Endodermal cell (in vitro differentiated cells): ENCODE measurements around the gene COL24A1. TPM values are rescaled to one million over a fixed set of nuclear protein-coding genes. Genes with fewer than 3 reads are reported as not detected.

ENCODE experiments used
- DNase-seq: peaks from one replicate; pipeline ENCODE4 v3.0.0-alpha.2; 2017
- H3K27ac ChIP-seq: 2 replicates; pipeline ENCODE4 v1.5.1; 2013; ENCODE audit warnings: mild to moderate bottlenecking, low read depth, low read length, moderate library complexity
- H3K27me3 ChIP-seq: 2 replicates; pipeline ENCODE4 v1.6.1; 2013; ENCODE audit warnings: mild to moderate bottlenecking, low read length, moderate library complexity; ENCODE audit not compliant: insufficient read depth, control insufficient read depth, poor library complexity, severe bottlenecking
- H3K36me3 ChIP-seq: 2 replicates; pipeline ENCODE4 v1.7.0; 2013; ENCODE audit warnings: mild to moderate bottlenecking, low read length, moderate library complexity; ENCODE audit not compliant: control insufficient read depth, insufficient read depth
- H3K4me1 ChIP-seq: one replicate; pipeline ENCODE4 v1.7.0; 2013; ENCODE audit warnings: low read length; ENCODE audit not compliant: control insufficient read depth, insufficient read depth
- H3K4me3 ChIP-seq: 2 replicates; pipeline ENCODE4 v1.5.1; 2013; ENCODE audit warnings: mild to moderate bottlenecking, low read length, moderate library complexity
- H3K9ac ChIP-seq: 2 replicates; pipeline ENCODE4 v1.6.1; 2013; ENCODE audit warnings: mild to moderate bottlenecking, low read length, moderate library complexity; ENCODE audit not compliant: poor library complexity, severe bottlenecking; ENCODE audit errors: extremely low read depth
- H3K9me3 ChIP-seq: 2 replicates; pipeline ENCODE4 v1.6.1; 2013; ENCODE audit warnings: mild to moderate bottlenecking, low read length, moderate library complexity; ENCODE audit not compliant: control insufficient read depth
- H3K27ac Mint-ChIP-seq: 2 replicates; pipeline ENCODE4 v1.8.0; 2020; ENCODE audit warnings: mixed read lengths
- H3K27me3 Mint-ChIP-seq: 2 replicates; pipeline ENCODE4 v1.8.0; 2021; ENCODE audit warnings: mild to moderate bottlenecking, mixed read lengths; ENCODE audit not compliant: insufficient read depth
- H3K36me3 Mint-ChIP-seq: 2 replicates; pipeline ENCODE4 v1.8.0; 2020; ENCODE audit warnings: low read depth, mixed read lengths
- H3K4me1 Mint-ChIP-seq: 2 replicates; pipeline ENCODE4 v1.8.0; 2020; ENCODE audit warnings: mixed read lengths
- H3K4me3 Mint-ChIP-seq: 2 replicates; pipeline ENCODE4 v1.8.0; 2020; ENCODE audit warnings: mild to moderate bottlenecking, moderate library complexity, mixed read lengths
- H3K9me3 Mint-ChIP-seq: 2 replicates; pipeline ENCODE4 v1.8.0; 2020; ENCODE audit warnings: mild to moderate bottlenecking, mixed read lengths
- WGBS, 2 experiments: methylation state at CpG; one replicate each; pipeline versions ENCODE4 v1.1.5 to v1.1.7; 2013; ENCODE audit warnings: missing lambda C conversion rate in 2 of 2, mixed read lengths in 1 of 2; ENCODE audit not compliant: insufficient coverage in 1 of 2, insufficient read length in 1 of 2; 5-methylcytosine and 5-hydroxymethylcytosine counted together
- total RNA-seq, 2 donors: library from RNA; stranded (reverse); fragmentation: NEBNext Ultra II Directional in 1 of 2; extraction: Animal tissue kit (Norgen Biotek cat#: 25700) in 1 of 2; gene quantifications; 2 replicates in 1 of 2; 3 replicates in 1 of 2; pipeline ENCODE4 v1.2.1, GENCODE V29; 2021
- TF ChIP-seq, protein P1 (sequence below): fragments of 200-600 bp; sonication (generic); conservative IDR thresholded peaks from 2 replicates; pipeline ENCODE4 v1.5.0; 2021; ENCODE audit warnings: antibody characterized with exemption, mild to moderate bottlenecking

COL24A1 gene
- total RNA-seq, 2 donors from 2014 or later: 0.84 to 0.95 TPM

DNA sequence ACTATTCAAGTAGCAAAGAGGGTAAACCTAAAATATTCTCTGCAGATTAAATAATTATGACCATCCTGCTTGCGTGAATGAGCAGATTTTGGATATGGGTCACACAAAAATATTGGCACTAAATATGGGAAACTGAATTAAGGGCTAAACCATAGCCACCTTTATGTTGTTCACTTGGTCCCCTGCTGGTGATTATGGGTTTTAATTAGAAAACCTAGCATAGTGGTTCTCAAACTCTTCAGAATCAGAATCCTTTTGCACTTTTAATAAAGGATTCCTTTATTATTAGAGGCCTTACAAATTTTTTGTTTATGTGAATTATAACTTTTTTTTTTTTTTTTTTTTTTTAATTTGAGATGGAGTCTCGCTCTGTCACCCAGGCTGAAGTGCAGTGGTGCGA, 409.8 kb downstream of the COL24A1 start:
- no peak overlapping the region for H3K9ac ChIP-seq
- no peak overlapping the region for H3K27ac ChIP-seq
- H3K4me1 ChIP-seq: no peaks in the 10 kb centered on the region
- Mint-ChIP-seq H3K9me3 (peaks cover 17% of the 10 kb centered on the region), H3K27ac (no peak overlapping the region), H3K36me3 (no peaks in the 10 kb centered on the region), H3K4me1 (peaks cover 5% of the 10 kb centered on the region), H3K27me3 (no peaks in the 10 kb centered on the region), H3K4me3 (no peak overlapping the region)
- 90 to 91% methylated on average over 2 to 3 of the region's 3 CpGs for WGBS, 2 experiments
- TF ChIP-seq, protein P1, sequence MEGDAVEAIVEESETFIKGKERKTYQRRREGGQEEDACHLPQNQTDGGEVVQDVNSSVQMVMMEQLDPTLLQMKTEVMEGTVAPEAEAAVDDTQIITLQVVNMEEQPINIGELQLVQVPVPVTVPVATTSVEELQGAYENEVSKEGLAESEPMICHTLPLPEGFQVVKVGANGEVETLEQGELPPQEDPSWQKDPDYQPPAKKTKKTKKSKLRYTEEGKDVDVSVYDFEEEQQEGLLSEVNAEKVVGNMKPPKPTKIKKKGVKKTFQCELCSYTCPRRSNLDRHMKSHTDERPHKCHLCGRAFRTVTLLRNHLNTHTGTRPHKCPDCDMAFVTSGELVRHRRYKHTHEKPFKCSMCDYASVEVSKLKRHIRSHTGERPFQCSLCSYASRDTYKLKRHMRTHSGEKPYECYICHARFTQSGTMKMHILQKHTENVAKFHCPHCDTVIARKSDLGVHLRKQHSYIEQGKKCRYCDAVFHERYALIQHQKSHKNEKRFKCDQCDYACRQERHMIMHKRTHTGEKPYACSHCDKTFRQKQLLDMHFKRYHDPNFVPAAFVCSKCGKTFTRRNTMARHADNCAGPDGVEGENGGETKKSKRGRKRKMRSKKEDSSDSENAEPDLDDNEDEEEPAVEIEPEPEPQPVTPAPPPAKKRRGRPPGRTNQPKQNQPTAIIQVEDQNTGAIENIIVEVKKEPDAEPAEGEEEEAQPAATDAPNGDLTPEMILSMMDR: peak; percentile 52
- no peak overlapping the region for H3K4me3 ChIP-seq
- H3K27me3 ChIP-seq: no peaks in the 10 kb centered on the region
- no peaks in the 10 kb centered on the region for H3K36me3 ChIP-seq
- DNase-seq: no peak
- peaks cover 19% of the 10 kb centered on the region for H3K9me3 ChIP-seq

GRCh38 chr1:85743814-85744213, 412.8 kb downstream of the COL24A1 start:
- Histone ChIP-seq H3K27me3 (no peaks in the 10 kb centered on the region), H3K27ac (no peak overlapping the region), H3K36me3 (no peaks in the 10 kb centered on the region), H3K9ac (no peak overlapping the region), H3K4me3 (no peak overlapping the region), H3K4me1 (no peaks in the 10 kb centered on the region), H3K9me3 (peaks cover 43% of the 10 kb centered on the region)
- DNase-seq: no peak
- no peak overlapping the region for H3K4me3 Mint-ChIP-seq
- no peak overlapping the region for H3K27ac Mint-ChIP-seq
- TF ChIP-seq, protein P1: no peak
- H3K4me1 Mint-ChIP-seq: peaks cover 10% of the 10 kb centered on the region
- no peaks in the 10 kb centered on the region for H3K27me3 Mint-ChIP-seq
- 80 to 90% methylated on average over 1 to 3 of the region's 3 CpGs for WGBS, 2 experiments
- peaks cover 4% of the 10 kb centered on the region for H3K36me3 Mint-ChIP-seq
- peaks cover 39% of the 10 kb centered on the region for H3K9me3 Mint-ChIP-seq

GRCh38 chr1:85734931-85735330, 421.6 kb downstream of the COL24A1 start:
- WGBS, 2 experiments: 94 to 100% methylated on average over 1 of the region's 1 CpG
- no peak overlapping the region for H3K27ac ChIP-seq
- TF ChIP-seq, protein P1: no peak
- H3K4me3 ChIP-seq: no peak overlapping the region
- no peaks in the 10 kb centered on the region for H3K27me3 ChIP-seq
- peaks cover 4% of the 10 kb centered on the region for H3K36me3 Mint-ChIP-seq
- H3K27ac Mint-ChIP-seq: no peak overlapping the region
- no peak overlapping the region for H3K4me3 Mint-ChIP-seq
- H3K4me1 Mint-ChIP-seq: peaks cover 4% of the 10 kb centered on the region
- no peak for DNase-seq
- no peaks in the 10 kb centered on the region for H3K4me1 ChIP-seq
- H3K9me3 ChIP-seq: peaks cover 17% of the 10 kb centered on the region
- H3K36me3 ChIP-seq: no peaks in the 10 kb centered on the region
- peaks cover 13% of the 10 kb centered on the region for H3K9me3 Mint-ChIP-seq
- no peak overlapping the region for H3K9ac ChIP-seq
- H3K27me3 Mint-ChIP-seq: no peaks in the 10 kb centered on the region
